T47D (cell line): ENCODE measurements around the gene FMNL1.
A peak's percentile ranks its signal among the peaks of the same experiment; 100 is the strongest.

ENCODE experiments used
- DNase-seq, 2 experiments: peaks; one replicate each; pipeline versions ENCODE4 v3.0.0 to v3.0.0-alpha.2; 2011 to 2012; ENCODE audit warnings: low read depth in 1 of 2, low spot score in 1 of 2
- JUND ChIP-seq: IDR thresholded peaks from 2 replicates; pipeline ENCODE4 v1.6.1; 2012; ENCODE audit warnings: low read depth
- in situ Hi-C: cut with HindIII; loops from 2 replicates; pipeline ENCODE4 v1.10.0; 2016; ENCODE audit warnings: low sequenced_read_pairs, low pct_unique_long_range_greater_than_20kb

FMNL1 gene

GRCh38 chr17:45225051-45225700, 3.5 kb downstream of the FMNL1 start:
- TF ChIP-seq JUND, result no peak
- peak in 1 of 2 experiments; percentile 5 for DNase-seq
- in situ Hi-C loops, result no loop called here

GRCh38 chr17:45225964-45226530, 4.4 kb downstream of the FMNL1 start:
- no peak for TF ChIP-seq JUND
- DNase-seq, result peak in 1 of 2 experiments; percentile 0
- in situ Hi-C loops, result no loop called here

- no peak for DNase-seq
- in situ Hi-C loops, result no loop called here
- TF ChIP-seq JUND, result no peak
Observed at GRCh38 chr17:45226576-45226975, 4.9 kb downstream of the FMNL1 start.

GRCh38 chr17:45227101-45227925, 5.6 kb downstream of the FMNL1 start:
- in situ Hi-C loops, result no loop called here
- TF ChIP-seq JUND, result no peak
- DNase-seq, result no peak

GRCh38 chr17:45227926-45228762, 6.5 kb downstream of the FMNL1 start:
- DNase-seq, result no peak
- TF ChIP-seq JUND, result no peak
- in situ Hi-C loops, result no loop called here

GRCh38 chr17:45228763-45229539, 7.3 kb downstream of the FMNL1 start:
- in situ Hi-C loops, result no loop called here

GRCh38 chr17:45229681-45230409, 8.2 kb downstream of the FMNL1 start:
- DNase-seq, result no peak
- in situ Hi-C loops, result no loop called here
- no peak for TF ChIP-seq JUND

More at GRCh38 chr17:45228763-45229539, 7.3 kb downstream of the FMNL1 start:
- TF ChIP-seq JUND, result no peak
- DNase-seq, result no peak

GRCh38 chr17:45230410-45230786, 8.7 kb downstream of the FMNL1 start:
- no peak for TF ChIP-seq JUND
- in situ Hi-C loops, result no loop called here
- DNase-seq, result no peak

GRCh38 chr17:45230787-45231480, 9.2 kb downstream of the FMNL1 start:
- DNase-seq, result peak in 1 of 2 experiments; percentile 48
- TF ChIP-seq JUND, result no peak
- in situ Hi-C loops, result no loop called here

GRCh38 chr17:45231481-45232116, 9.9 kb downstream of the FMNL1 start:
- in situ Hi-C loops, result no loop called here
- DNase-seq, result peak in 1 of 2 experiments; percentile 46
- no peak for TF ChIP-seq JUND
